Bronchial epithelial cell (primary cell): ENCODE results near the gene BRD9. TPM values are rescaled to one million over a fixed set of nuclear protein-coding genes. Genes with fewer than 3 reads are reported as not detected.

Experiments
- DNase-seq: peaks from one replicate; pipeline ENCODE4 v3.0.0-alpha.2; 2010; ENCODE audit warnings: low read depth
- FAIRE-seq: peaks from 2 replicates; lab custom pipeline; 2011; peaks lifted over from hg19 to GRCh38; lab: Jason Lieb, UNC
- H3K27me3 ChIP-seq: 2 replicates; pipeline ENCODE4 v1.5.1; 2011; ENCODE audit warnings: low read length; ENCODE audit not compliant: control insufficient read depth, insufficient read depth
- H3K36me3 ChIP-seq: 2 replicates; pipeline ENCODE4 v1.5.1; 2011; ENCODE audit warnings: low read length; ENCODE audit not compliant: control insufficient read depth, insufficient read depth
- H3K4me3 ChIP-seq: 2 replicates; pipeline ENCODE4 v1.5.1; 2011; ENCODE audit warnings: mild to moderate bottlenecking, low read depth, low read length, control low read depth
- total RNA-seq: library from RNA; depleted of rRNA; stranded (reverse); fragments of >200 nt; gene quantifications from 2 replicates; pipeline ENCODE4 v1.2.1, GENCODE V29; 2014
- TF ChIP-seq, protein P1 (sequence below): IDR thresholded peaks from 2 replicates; pipeline ENCODE4 v1.5.1; 2011; ENCODE audit warnings: mild to moderate bottlenecking, moderate library complexity, low read length, control low read depth, inconsistent platforms; ENCODE audit not compliant: insufficient read depth, severe bottlenecking

The BRD9 gene
- total RNA-seq, 1 donor from 2014 or later = 36.1 TPM

DNA sequence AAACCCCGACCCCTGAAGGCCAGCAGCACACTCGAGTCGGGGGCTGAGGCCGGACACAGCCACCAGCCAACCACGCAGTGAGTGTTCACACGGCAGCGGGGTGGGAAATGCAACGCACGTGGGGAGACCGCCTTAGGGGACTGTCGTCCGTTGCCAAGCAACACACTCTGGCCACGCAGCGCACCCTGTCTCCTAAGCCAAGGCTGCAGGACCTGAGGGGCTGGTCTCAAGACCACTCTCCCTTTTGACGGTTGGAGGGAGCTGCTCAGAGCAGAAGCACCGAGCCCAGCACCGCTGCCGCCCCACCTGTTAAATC, 7.5 kb downstream of the BRD9 start:
- no peak for FAIRE-seq
- Histone ChIP-seq H3K27me3 (no peaks in the 10 kb centered on the region), H3K36me3 (peaks cover 61% of the 10 kb centered on the region), H3K4me3 (no peak overlapping the region)
- TF ChIP-seq, protein P1, sequence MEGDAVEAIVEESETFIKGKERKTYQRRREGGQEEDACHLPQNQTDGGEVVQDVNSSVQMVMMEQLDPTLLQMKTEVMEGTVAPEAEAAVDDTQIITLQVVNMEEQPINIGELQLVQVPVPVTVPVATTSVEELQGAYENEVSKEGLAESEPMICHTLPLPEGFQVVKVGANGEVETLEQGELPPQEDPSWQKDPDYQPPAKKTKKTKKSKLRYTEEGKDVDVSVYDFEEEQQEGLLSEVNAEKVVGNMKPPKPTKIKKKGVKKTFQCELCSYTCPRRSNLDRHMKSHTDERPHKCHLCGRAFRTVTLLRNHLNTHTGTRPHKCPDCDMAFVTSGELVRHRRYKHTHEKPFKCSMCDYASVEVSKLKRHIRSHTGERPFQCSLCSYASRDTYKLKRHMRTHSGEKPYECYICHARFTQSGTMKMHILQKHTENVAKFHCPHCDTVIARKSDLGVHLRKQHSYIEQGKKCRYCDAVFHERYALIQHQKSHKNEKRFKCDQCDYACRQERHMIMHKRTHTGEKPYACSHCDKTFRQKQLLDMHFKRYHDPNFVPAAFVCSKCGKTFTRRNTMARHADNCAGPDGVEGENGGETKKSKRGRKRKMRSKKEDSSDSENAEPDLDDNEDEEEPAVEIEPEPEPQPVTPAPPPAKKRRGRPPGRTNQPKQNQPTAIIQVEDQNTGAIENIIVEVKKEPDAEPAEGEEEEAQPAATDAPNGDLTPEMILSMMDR = no peak
- no peak for DNase-seq

DNA sequence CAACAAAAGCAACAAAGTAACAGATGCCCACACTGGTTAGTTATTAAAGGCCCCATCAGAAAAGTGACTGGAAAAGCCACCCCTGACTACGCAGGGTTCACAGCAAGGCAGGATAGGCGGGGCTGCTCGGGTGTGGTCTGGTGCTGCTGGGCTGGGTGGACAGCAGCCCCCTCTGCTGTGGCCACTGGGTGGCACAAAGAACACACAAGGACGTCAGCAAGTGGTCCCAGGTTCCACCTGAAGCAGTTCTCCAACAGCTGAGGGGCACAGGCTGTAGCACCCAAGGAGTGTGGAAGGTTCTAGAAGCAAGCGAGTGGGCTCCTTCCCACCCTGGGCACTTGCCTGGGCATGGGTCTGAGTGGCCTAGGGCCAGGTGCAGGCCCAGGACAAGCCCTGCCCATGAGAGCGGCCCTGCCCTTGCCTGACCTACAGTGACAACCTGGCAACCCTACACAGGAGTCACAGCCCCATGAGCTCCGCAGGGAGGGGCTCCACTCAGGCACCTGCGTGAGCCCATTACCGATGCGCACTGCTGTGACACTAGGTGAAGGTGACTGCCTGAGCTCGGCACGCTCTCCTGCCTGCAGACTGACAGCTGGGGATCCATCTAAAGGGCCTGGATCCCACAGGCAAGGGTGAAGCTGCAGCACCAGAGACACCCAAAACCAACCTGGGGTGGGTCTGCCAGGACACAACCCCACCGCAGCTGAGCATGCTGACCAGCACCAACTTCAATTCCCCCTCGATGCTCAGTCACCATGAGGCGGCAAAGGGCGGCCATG, 8.1 kb downstream of the BRD9 start:
- no peaks in the 10 kb centered on the region for H3K27me3 ChIP-seq
- no peak overlapping the region for H3K4me3 ChIP-seq
- FAIRE-seq (no peak), DNase-seq (no peak)
- TF ChIP-seq, protein P1 = no peak
- peaks cover 58% of the 10 kb centered on the region for H3K36me3 ChIP-seq

DNA sequence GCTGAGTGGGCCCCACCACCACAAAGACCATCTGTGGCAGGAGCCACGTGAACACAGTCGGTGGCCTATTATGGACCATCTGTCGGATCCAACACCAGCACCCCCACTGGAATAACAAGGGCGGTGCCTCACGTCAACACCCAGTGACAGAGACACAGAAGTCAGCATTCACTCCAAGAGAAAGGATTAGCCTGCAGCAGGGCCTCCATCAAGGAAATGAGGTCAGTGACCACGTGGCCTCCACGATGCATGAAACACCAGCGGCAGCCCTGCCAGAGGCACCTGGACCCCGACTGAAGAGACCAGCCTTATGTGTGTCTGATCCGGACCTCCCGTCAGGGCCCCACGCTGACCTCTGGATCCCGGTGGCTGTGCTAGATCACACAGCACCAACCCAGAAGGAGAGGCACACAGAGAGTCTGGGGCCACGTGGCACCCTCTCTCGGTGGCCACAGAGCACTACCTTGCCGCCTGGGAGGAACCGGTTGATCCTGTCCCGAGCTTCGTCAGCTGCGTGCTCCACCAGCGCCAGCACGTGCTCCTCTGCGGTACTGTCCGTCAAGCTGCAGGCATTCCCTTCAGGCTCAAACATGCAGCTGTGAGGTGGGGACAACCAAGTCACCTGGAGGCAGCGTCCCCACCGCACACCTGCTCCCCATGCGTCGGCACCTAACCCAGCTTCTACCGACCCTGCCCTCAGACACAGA, 9.0 kb downstream of the BRD9 start:
- peaks cover 51% of the 10 kb centered on the region for H3K36me3 ChIP-seq
- DNase-seq (no peak), FAIRE-seq (no peak)
- TF ChIP-seq, protein P1 = no peak
- H3K4me3 ChIP-seq = no peak overlapping the region
- no peaks in the 10 kb centered on the region for H3K27me3 ChIP-seq

DNA sequence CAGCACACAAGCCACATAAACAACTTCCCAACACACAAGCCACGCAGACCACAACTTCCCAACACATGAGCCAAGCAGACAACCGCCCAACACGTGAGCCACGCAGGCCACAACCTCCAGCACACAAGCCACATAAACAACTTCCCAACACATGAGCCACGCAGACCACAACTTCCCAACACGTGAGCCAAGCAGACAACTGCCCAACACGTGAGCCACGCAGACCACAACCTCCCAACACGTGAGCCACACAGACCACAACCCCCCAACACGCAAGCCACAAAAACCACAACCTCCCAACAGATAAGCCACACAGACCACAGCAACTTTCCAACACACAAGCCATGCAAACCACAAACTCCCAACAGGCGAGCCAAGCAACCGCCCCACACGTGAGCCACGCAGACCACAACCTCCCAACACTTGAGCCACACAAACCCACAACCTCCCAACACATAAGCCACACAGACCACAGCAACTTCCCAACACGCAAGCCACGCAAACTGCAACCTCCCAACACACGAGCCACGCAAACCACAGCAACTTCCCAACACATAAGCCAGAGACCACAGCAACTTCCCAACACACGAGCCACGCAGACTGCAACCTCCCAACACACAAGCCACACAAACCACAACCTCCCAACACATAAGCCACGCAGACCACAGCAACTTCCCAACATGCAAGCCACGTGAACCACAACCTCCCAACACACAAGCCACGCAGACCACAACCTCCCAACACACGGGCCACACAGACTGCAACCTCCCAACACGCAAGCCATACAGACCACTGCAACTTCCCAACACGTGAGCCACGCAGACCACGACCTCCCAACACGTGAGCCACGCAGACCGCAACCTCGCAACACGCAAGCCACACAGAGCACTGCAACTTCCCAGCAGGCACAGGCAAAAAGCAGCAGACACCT, 10.1 kb downstream of the BRD9 start:
- peak; percentile 81 for FAIRE-seq
- TF ChIP-seq, protein P1 = no peak
- Histone ChIP-seq H3K4me3 (no peak overlapping the region), H3K27me3 (no peaks in the 10 kb centered on the region), H3K36me3 (peaks cover 52% of the 10 kb centered on the region)
- DNase-seq = no peak

DNA sequence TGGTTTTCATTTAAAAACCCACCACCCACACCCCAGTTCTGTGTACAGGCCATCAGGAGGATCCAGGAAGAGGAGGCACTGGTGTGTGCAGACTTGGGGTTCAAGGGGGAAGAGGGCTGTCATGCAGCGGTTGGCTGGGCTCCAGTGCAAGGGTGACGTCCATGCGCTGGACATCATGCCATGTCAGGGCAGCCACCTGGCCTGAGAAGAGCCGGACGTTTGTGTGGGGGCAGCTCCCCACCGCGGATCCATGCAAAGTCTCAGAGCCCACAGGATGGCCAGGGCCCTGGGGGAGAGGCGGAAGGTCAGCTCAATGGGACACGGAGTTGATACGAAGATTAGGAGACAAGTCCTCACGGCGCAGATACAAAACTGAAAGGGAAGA, 11.1 kb downstream of the BRD9 start:
- FAIRE-seq = no peak
- Histone ChIP-seq H3K4me3 (no peak overlapping the region), H3K27me3 (no peaks in the 10 kb centered on the region), H3K36me3 (peaks cover 52% of the 10 kb centered on the region)
- DNase-seq = no peak
- TF ChIP-seq, protein P1 = no peak
